Breast epithelium (tissue), 3 donors: ENCODE results near the gene MTF2.

Experiments used
- CTCF ChIP-seq, 3 donors: fragments of 450-650 bp; IDR thresholded peaks; one replicate each; pipeline ENCODE4 v1.5.1; 2016 to 2017; ENCODE audit warnings: antibody characterized with exemption in 3 of 3, mild to moderate bottlenecking in 3 of 3, moderate library complexity in 3 of 3
- POLR2AphosphoS5 ChIP-seq, 3 donors: sonication (generic); formaldehyde crosslinking; IDR thresholded peaks; one replicate each; pipeline ENCODE4 v1.6.1; 2017; ENCODE audit warnings: antibody characterized with exemption in 3 of 3

DNA sequence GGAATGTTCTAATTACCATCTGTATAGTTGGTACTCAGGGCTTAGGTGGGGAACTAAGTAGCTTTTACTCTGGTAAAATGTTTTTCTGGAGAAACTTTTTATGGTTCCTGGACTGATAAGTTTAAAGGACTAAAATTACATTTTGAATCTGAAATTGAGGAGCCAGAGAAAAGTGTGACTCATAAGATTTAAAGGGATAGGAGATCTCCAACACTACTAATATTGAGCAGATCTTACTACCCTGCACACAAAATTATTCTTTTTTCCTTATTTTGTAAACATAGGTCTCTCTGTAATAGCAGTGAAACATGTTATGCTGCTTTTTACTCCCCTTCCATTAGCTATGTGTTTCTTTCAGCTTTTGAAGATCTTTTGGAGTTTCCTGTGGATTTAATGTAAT, 32.5 kb downstream of the MTF2 start:
- TF ChIP-seq CTCF (IDR thresholded peaks at IDR 0.05) (no peak), POLR2AphosphoS5 (IDR thresholded peaks at IDR 0.05) (no peak)
